KMS-11 (cell line): ENCODE results near the gene PDHX.

Experiments used
- H2AFZ ChIP-seq: fragments of 200-600 bp; sonication (generic); 2 replicates; pipeline ENCODE4 v1.6.1; 2016; ENCODE audit warnings: antibody characterized with exemption, mixed run types, low read depth
- H3K27ac ChIP-seq: fragments of 200-600 bp; sonication (generic); 2 replicates; pipeline ENCODE4 v1.6.1; 2016; ENCODE audit warnings: mild to moderate bottlenecking, mixed run types
- H3K27me3 ChIP-seq: fragments of 200-600 bp; sonication (generic); 2 replicates; pipeline ENCODE4 v1.6.1; 2017; ENCODE audit warnings: mild to moderate bottlenecking, low read depth, mixed run types, moderate library complexity; ENCODE audit not compliant: insufficient read depth
- H3K36me3 ChIP-seq: fragments of 200-600 bp; sonication (generic); 2 replicates; pipeline ENCODE4 v1.6.1; 2017; ENCODE audit warnings: mild to moderate bottlenecking, mixed run types; ENCODE audit not compliant: insufficient read depth
- H3K4me1 ChIP-seq: fragments of 200-600 bp; sonication (generic); 2 replicates; pipeline ENCODE4 v1.6.1; 2016; ENCODE audit warnings: mild to moderate bottlenecking, low read depth, mixed run types; ENCODE audit not compliant: poor library complexity, severe bottlenecking
- H3K4me2 ChIP-seq: fragments of 200-600 bp; sonication (generic); 2 replicates; pipeline ENCODE4 v1.7.0; 2016; ENCODE audit warnings: mild to moderate bottlenecking, mixed run types
- H3K4me3 ChIP-seq: fragments of 200-600 bp; sonication (generic); IDR thresholded peaks from 2 replicates; pipeline ENCODE4 v1.6.1; 2017; ENCODE audit warnings: low read depth, low read length, mixed read lengths; ENCODE audit not compliant: insufficient read depth
- H3K79me2 ChIP-seq: fragments of 200-600 bp; sonication (generic); 2 replicates; pipeline ENCODE4 v1.6.1; 2016; ENCODE audit warnings: low read depth, mixed run types; ENCODE audit not compliant: insufficient read depth
- H3K9ac ChIP-seq: fragments of 200-600 bp; sonication (generic); 2 replicates; pipeline ENCODE4 v1.6.1; 2016; ENCODE audit warnings: mild to moderate bottlenecking, mixed run types
- H4K20me1 ChIP-seq: fragments of 200-600 bp; sonication (generic); 2 replicates; pipeline ENCODE4 v1.6.1; 2016; ENCODE audit warnings: mild to moderate bottlenecking, mixed run types; ENCODE audit not compliant: insufficient read depth
- CTCF ChIP-seq: fragments of 200-600 bp; sonication (generic); conservative IDR thresholded peaks from 2 replicates; pipeline ENCODE4 v1.6.1; 2017; ENCODE audit warnings: low read depth, mild to moderate bottlenecking, antibody characterized with exemption, low read length, moderate library complexity, mixed read lengths

The PDHX gene

GRCh38 chr11:34994854-34995253 is 78.4 kb downstream of the PDHX start:
- H3K79me2 ChIP-seq: no peaks in the 10 kb centered on the region
- no peaks in the 10 kb centered on the region for H3K27me3 ChIP-seq
- H3K4me2 ChIP-seq: no peak overlapping the region
- no peak for TF ChIP-seq CTCF
- H3K27ac ChIP-seq: no peak overlapping the region
- no peak overlapping the region for H2AFZ ChIP-seq
- no peaks in the 10 kb centered on the region for H4K20me1 ChIP-seq
- no peak overlapping the region for H3K4me3 ChIP-seq
- H3K9ac ChIP-seq: no peak overlapping the region
- H3K36me3 ChIP-seq: no peaks in the 10 kb centered on the region
- H3K4me1 ChIP-seq: no peaks in the 10 kb centered on the region

- H2AFZ ChIP-seq: no peak overlapping the region
Measured at GRCh38 chr11:34996958-34997357, 80.5 kb downstream of the PDHX start.

GRCh38 chr11:34997952-34998528 is 81.6 kb downstream of the PDHX start:
- no peaks in the 10 kb centered on the region for H3K36me3 ChIP-seq
- H3K9ac ChIP-seq: no peak overlapping the region
- no peaks in the 10 kb centered on the region for H3K79me2 ChIP-seq
- TF ChIP-seq CTCF: peak; percentile 45; the same call in 1 of the 2 replicates
- H3K4me1 ChIP-seq: peaks cover 7% of the 10 kb centered on the region
- H3K27me3 ChIP-seq: no peaks in the 10 kb centered on the region
- no peak overlapping the region for H3K4me3 ChIP-seq
- no peak overlapping the region for H2AFZ ChIP-seq
- H3K27ac ChIP-seq: no peak overlapping the region
- no peaks in the 10 kb centered on the region for H4K20me1 ChIP-seq
- H3K4me2 ChIP-seq: no peak overlapping the region

More at GRCh38 chr11:34996958-34997357, 80.5 kb downstream of the PDHX start:
- H3K9ac ChIP-seq: no peak overlapping the region
- no peak overlapping the region for H3K27ac ChIP-seq
- TF ChIP-seq CTCF: no peak
- H3K4me2 ChIP-seq: no peak overlapping the region
- no peaks in the 10 kb centered on the region for H3K27me3 ChIP-seq
- no peak overlapping the region for H3K4me3 ChIP-seq
- H4K20me1 ChIP-seq: no peaks in the 10 kb centered on the region
- no peaks in the 10 kb centered on the region for H3K36me3 ChIP-seq
- no peaks in the 10 kb centered on the region for H3K4me1 ChIP-seq
- no peaks in the 10 kb centered on the region for H3K79me2 ChIP-seq

GRCh38 chr11:34999453-34999852 is 83.0 kb downstream of the PDHX start:
- no peak overlapping the region for H3K9ac ChIP-seq
- H3K27me3 ChIP-seq: no peaks in the 10 kb centered on the region
- H3K79me2 ChIP-seq: no peaks in the 10 kb centered on the region
- TF ChIP-seq CTCF: no peak
- H3K27ac ChIP-seq: no peak overlapping the region
- no peaks in the 10 kb centered on the region for H3K36me3 ChIP-seq
- no peaks in the 10 kb centered on the region for H4K20me1 ChIP-seq
- peaks cover 11% of the 10 kb centered on the region for H3K4me1 ChIP-seq
- no peak overlapping the region for H2AFZ ChIP-seq
- H3K4me2 ChIP-seq: no peak overlapping the region
- H3K4me3 ChIP-seq: no peak overlapping the region
